ENCODE measurements around the gene SDHAF2. TPM values are rescaled to one million over a fixed set of nuclear protein-coding genes. Genes with fewer than 3 reads are reported as not detected.
A peak's percentile ranks its signal among the peaks of the same experiment; 100 is the strongest.
"Not testable (repeated sequence)": the region's sequence is repeated elsewhere in the genome, so short reads cannot be mapped to it uniquely, and the experiment has no call there.

Gene SDHAF2
- total RNA-seq (ENCODE audit: unreplicated experiment) = 47.2 TPM
- long read RNA-seq, transcript SDHAF2-201 (4 exons, 2,033 nt) = major isoform, 44 of 51 reads
- long read RNA-seq, partial matches to known transcripts = 0 of 51 reads
- long read RNA-seq, other reads (novel, unspliced or antisense) = 2 of 51 reads

- DNase-seq (ENCODE audit: low spot score) = peak; percentile 99
- Mint-ChIP-seq H3K27ac (ENCODE audit: unreplicated experiment) (peak within 1 kb of the TSS; percentile 99), H3K4me3 (ENCODE audit: unreplicated experiment) (peak within 1 kb of the TSS; percentile 97), H3K4me1 (ENCODE audit: unreplicated experiment) (peaks cover 19% of the 10 kb centered on the region), H3K27me3 (ENCODE audit: unreplicated experiment) (peaks cover 12% of the 10 kb centered on the region), H3K36me3 (ENCODE audit: low read depth, unreplicated experiment) (peaks cover 38% of the 10 kb centered on the region), H3K9me3 (ENCODE audit: unreplicated experiment) (no peaks in the 10 kb centered on the region)
- TF ChIP-seq CTCF (IDR thresholded peaks at IDR 0.05; ENCODE audit: unreplicated experiment) = peak; percentile 9
Observed at GRCh38 chr11:61429691-61430582, at the start of gene SDHAF2, which contains the start of gene CPSF7. SDHAF2 (plus strand) TSS chr11:61430124; CDS start chr11:61430147, 23 bp downstream. CPSF7 (minus strand) TSS chr11:61429975; CDS start chr11:61429235, 740 bp downstream.

DNA sequence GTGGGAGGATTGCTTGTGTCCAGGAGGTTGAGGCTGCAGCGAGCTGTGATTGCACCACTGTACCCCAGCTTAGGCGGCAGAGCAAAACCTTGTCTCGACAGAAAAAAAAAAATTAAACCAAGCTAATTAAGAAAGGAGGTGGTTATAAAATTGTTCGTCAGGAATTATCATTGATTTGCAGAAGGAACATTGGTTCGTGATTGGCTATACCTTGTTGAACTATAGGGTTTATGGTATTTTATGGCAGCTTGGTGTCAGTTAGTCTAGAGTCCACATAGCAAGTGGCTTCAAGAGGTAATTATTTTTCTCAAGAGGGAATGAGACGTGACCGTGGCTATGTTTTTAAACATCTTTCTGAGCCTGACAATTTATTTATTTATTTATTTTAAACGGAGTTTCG, 49.0 kb upstream of the SDHAF2 start:
- Mint-ChIP-seq H3K27ac (ENCODE audit: unreplicated experiment) (no peak overlapping the region), H3K27me3 (ENCODE audit: unreplicated experiment) (no peaks in the 10 kb centered on the region), H3K4me1 (ENCODE audit: unreplicated experiment) (no peaks in the 10 kb centered on the region), H3K4me3 (ENCODE audit: unreplicated experiment) (no peak overlapping the region), H3K36me3 (ENCODE audit: low read depth, unreplicated experiment) (peaks cover 8% of the 10 kb centered on the region), H3K9me3 (ENCODE audit: unreplicated experiment) (no peaks in the 10 kb centered on the region)
- TF ChIP-seq CTCF (IDR thresholded peaks at IDR 0.05; ENCODE audit: unreplicated experiment) = no peak
- no peak for DNase-seq (ENCODE audit: low spot score)

- H3K9me3 Mint-ChIP-seq (ENCODE audit: unreplicated experiment); H3K4me3 Mint-ChIP-seq (ENCODE audit: unreplicated experiment); DNase-seq (ENCODE audit: low spot score); H3K27me3 Mint-ChIP-seq (ENCODE audit: unreplicated experiment); H3K4me1 Mint-ChIP-seq (ENCODE audit: unreplicated experiment); H3K27ac Mint-ChIP-seq (ENCODE audit: unreplicated experiment); H3K36me3 Mint-ChIP-seq (ENCODE audit: low read depth, unreplicated experiment): not testable (repeated sequence)
Observed at GRCh38 chr11:61383859-61384258, 46.1 kb upstream of the SDHAF2 start.

GRCh38 chr11:61384271-61385242, 45.4 kb upstream of the SDHAF2 start:
- H3K27ac Mint-ChIP-seq (ENCODE audit: unreplicated experiment) = no peak overlapping the region
- no peaks in the 10 kb centered on the region for H3K27me3 Mint-ChIP-seq (ENCODE audit: unreplicated experiment)
- peak; percentile 26 for DNase-seq (ENCODE audit: low spot score)
- no peaks in the 10 kb centered on the region for H3K9me3 Mint-ChIP-seq (ENCODE audit: unreplicated experiment)
- no peaks in the 10 kb centered on the region for H3K4me1 Mint-ChIP-seq (ENCODE audit: unreplicated experiment)
- no peak overlapping the region for H3K4me3 Mint-ChIP-seq (ENCODE audit: unreplicated experiment)
- no peaks in the 10 kb centered on the region for H3K36me3 Mint-ChIP-seq (ENCODE audit: low read depth, unreplicated experiment)
- no peak for TF ChIP-seq CTCF (IDR thresholded peaks at IDR 0.05; ENCODE audit: unreplicated experiment)

- peaks cover 3% of the 10 kb centered on the region for H3K36me3 Mint-ChIP-seq (ENCODE audit: low read depth, unreplicated experiment)
- H3K4me3 Mint-ChIP-seq (ENCODE audit: unreplicated experiment) = no peak overlapping the region
- DNase-seq (ENCODE audit: low spot score) = no peak
- H3K9me3 Mint-ChIP-seq (ENCODE audit: unreplicated experiment) = no peaks in the 10 kb centered on the region
- no peak overlapping the region for H3K27ac Mint-ChIP-seq (ENCODE audit: unreplicated experiment)
- peaks cover 15% of the 10 kb centered on the region for H3K4me1 Mint-ChIP-seq (ENCODE audit: unreplicated experiment)
- TF ChIP-seq CTCF (IDR thresholded peaks at IDR 0.05; ENCODE audit: unreplicated experiment) = no peak
- peaks cover 8% of the 10 kb centered on the region for H3K27me3 Mint-ChIP-seq (ENCODE audit: unreplicated experiment)
Observed at GRCh38 chr11:61390161-61390560, 39.8 kb upstream of the SDHAF2 start.

Data from endothelial cell (in vitro differentiated cells).